Measurements from ENCODE around the gene PTTG1IP. TPM values are rescaled to one million over a fixed set of nuclear protein-coding genes. Genes with fewer than 3 reads are reported as not detected.

PTTG1IP gene
- total RNA-seq, 1 donor from 2014 or later = 464 TPM

DNA sequence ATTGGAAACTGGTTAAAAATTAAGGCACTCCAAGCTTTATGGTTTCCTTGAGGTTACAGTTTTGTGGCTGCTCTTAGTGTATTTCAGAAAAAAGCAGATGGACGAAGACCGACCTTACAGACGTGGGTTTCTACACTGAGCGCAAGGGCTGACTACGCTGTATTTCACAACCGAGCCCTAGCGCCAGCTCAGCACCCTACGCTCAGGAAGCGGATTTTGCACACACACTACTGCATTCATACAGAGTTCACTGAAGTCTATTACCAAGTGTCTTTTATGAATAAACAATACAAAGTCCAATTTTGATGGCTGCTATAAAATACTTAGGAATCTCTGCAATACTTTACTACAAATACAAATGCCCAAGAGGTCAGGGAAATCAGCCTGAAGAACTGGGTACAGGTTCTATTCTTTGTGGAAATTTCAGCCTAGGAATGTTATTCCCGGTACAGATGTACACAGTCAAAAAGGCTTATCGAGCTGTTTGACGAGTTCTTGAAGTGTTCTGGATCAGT, 23.8 kb downstream of the PTTG1IP start:
- DNase-seq (ENCODE audit: extremely low read depth, low read depth, low spot score) = no peak

DNA sequence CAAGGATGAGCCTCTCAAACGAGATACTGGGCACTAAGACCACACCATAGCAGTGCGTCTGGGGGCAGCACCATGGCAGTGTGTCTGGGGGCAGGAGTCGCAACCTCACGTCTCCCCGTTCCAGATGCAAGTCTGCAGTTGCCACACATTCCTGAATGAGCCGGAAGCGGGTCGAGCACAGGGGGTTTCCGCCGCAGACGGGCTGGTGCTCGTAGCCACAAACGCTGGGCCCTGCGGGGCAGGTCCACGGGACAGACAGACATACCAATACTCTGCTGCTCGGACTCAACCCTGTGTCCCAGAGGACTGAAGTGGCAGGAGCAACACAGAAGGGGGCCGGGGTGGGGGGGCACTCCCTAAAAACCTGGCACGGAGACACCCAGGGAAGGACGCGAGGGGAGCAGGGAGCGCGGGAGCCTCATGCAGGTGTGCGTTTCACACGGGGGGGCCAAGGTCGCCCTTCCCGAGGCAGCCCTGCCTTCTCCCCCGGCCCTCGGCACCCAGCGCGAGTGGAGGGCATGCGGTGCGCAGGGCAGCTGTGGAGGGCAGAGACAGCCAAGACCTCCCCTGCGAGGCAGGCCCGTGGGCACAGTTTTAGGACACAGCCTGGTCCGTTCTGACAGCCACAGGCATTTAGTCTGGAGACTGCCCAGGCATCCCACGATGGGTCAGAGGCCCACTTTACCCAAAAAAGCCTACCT, 24.5 kb downstream of the PTTG1IP start:
- no peak for DNase-seq (ENCODE audit: extremely low read depth, low read depth, low spot score)

DNA sequence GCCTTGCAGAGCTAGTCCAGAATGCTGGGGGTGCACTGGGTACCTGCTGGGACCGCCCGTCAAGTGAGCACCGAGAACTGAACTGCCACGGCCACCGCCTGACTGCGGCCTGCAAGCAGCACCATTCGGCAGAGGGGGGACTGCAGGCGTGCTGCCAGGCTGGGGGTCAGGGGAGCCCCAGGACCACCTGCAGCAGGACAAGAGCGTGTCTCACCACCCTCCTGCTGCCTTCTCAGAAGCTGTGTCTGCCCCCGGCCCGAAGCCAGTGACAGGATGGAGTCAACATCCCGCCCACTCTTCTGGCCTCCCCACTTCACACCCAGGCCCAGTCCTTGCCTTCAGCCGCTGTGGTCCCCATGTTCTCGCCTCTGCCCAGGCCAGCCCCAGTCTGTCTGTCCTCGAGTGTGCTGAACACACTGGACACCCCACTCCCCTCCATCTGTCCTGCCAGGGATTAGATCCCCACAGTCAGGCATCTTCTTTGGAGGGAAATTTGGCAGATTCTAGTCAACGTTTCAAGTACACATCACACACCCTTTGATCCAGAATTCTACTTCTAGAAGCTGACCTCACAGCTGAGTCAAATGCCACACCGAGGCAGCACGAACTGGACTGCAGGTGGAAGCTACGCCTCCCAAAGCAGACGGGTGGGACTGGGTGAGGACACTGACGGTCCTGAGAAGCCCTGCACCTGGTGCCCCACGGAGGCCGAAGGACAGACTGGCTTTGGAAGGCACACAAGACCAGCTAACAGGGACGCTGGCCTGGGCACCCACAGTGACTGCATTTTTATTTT, 26.0 kb downstream of the PTTG1IP start:
- no peak for DNase-seq (ENCODE audit: extremely low read depth, low read depth, low spot score)

DNA sequence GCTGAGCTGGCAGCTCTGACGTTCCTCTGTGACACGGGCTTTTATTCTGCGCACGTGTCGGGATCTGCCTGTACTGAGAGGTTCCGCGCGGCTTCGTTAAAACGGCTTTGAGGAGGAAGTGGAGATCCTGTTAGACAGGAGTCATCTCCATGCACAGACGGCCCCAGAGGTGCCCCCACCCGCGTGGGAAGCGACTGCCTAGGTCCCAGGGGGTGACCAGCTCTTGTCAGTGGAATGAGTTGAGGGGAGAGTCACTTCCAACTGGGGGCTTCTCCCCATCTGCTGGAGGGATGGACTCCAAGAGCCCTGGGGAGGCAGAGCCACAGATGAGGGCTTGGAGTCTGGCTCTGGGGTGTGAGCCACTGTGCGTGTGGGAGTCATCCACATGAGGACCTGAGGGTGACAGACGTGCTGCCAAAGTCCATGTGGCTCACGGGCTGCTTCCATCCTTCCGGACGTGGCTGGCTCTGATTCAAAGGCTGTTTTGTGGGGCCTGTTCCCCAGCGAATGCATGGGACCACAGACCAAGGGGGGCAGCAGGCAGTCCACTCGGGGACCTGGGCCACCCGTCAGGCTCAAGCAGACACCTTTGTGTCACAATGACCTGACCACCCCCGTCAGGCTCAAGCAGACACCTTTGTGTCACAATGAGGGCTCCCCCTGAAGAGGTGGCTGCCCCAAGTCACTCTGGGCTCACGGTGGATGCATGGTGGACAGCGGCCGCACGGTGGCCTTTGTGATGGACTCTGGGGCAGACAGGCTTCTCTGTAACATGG, 26.8 kb downstream of the PTTG1IP start:
- no peak for DNase-seq (ENCODE audit: extremely low read depth, low read depth, low spot score)

DNA sequence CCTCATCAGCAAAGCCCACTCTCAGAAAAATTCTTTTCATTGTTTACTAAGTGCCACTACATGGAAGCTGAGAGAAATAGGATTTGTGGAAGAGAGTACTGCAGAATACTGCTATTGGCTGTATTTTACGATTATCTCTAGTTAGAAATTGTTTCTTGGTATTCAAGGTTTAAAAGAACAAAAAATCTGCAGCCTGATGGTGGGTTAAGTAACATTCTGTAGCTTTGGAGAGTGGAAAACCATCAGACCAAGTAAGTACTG, 27.3 kb downstream of the PTTG1IP start:
- DNase-seq (ENCODE audit: extremely low read depth, low read depth, low spot score) = no peak

DNA sequence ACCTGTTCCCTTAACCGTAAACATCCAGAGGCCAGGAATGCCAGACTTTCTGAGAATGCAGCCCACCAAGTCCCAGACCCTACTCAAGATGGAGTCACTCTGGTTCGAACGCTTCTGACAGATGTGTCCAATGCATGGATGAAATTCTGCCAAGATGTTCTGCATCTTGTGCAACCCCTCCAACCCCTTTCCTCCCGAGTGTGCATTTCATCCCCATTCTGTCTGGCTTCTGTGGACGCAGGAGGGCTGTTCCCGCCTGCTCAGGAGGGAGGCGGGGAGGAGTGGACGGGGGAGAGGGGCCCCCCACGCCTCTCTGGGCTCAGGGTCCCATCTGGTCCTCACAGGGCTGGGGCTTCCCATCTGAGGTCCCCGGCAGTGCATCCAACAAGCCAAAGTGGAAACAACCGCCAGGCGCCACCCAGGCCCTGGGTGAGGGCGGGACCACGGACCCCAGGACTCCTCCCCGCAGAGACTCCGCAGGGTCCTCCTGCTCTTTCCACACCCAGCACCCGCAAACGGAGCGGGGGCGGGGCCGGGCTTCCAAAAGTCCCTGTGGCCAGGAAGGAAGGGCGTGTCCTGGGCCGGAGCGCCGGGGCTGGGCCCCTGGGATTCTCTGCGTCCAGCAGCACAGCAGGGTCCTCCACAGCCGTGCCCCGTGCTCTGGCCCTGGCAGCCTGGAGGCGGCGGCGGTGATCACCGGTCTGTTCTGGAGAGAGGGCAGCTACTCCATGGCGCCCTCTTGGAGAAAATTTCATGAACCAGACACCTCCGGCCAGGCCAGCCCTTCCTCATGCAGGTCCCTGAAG, 27.9 kb downstream of the PTTG1IP start:
- DNase-seq (ENCODE audit: extremely low read depth, low read depth, low spot score) = no peak

DNA sequence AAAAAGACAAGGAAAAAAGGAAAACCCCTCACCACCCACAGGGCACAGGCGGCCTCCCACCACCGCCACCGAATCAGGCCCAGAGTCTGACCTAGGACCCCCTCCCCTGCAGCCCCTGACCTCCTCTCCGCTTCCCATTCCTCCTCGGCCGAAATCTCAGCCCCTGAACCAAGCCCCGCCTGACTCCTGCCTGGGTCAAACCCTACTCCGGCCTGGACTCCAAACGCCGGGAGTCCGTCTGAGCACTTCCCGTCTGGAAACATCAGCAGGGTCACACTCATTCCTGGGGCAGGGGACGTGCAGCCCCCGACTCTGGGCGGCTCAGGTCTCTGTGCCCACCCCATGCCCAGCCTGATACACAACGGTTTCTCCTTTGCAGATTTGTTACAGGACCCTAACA, 29.2 kb downstream of the PTTG1IP start:
- no peak for DNase-seq (ENCODE audit: extremely low read depth, low read depth, low spot score)

DNA sequence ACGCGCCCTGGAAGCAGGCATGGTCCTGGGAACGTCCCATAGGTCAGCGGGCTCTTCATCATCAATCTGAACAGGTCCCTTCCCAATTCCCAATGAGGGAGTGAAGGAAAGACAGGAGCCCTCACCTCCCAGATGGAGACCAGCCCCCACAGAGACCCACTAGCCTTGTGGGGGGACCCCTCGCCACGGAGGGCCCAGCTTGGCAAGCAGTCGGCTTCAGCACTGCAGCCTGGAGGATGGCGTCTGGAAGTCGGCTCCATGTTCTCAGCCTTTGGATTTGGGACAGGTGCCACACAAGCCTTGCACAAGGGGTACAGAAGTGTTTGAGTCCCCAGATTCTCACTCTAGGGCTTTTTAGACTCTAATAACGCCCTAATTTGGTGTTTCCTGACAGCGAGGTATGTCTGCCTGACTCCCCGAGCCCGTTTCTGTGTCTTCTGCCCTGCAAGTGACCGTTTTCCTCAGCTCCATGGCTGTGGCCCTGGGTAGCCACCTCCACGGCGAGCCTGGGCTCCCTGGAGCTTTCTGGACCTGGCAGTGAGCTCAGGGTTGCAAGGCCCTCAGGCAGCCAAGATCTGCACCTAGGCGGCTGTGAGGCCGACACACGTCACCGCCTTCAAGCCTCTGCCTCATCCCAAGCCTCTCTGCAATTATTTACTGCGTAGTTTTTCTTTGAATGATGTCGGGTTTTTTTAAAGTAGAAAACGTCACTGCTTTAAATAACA, 30.6 kb downstream of the PTTG1IP start:
- DNase-seq (ENCODE audit: extremely low read depth, low read depth, low spot score) = no peak

DNA sequence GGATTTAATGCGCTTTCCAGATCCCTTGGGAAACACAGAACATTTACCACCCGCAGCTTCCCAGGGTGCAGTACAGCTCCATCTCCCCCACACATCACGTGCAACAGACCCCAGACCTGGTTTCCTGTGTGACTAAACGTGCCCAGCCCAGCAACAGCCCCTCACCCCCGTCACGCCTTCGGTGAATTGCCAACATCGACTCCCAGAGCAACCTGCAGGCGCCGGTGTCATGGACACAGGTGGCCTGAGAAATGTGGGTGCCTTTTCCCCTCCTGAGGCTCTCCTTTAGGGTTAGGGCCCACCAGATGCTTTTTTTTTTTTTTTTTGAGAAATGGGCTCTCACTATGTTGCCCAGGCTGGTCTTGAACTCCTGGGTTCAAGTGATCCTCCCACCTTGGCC, 31.4 kb downstream of the PTTG1IP start:
- DNase-seq (ENCODE audit: extremely low read depth, low read depth, low spot score) = no peak

DNA sequence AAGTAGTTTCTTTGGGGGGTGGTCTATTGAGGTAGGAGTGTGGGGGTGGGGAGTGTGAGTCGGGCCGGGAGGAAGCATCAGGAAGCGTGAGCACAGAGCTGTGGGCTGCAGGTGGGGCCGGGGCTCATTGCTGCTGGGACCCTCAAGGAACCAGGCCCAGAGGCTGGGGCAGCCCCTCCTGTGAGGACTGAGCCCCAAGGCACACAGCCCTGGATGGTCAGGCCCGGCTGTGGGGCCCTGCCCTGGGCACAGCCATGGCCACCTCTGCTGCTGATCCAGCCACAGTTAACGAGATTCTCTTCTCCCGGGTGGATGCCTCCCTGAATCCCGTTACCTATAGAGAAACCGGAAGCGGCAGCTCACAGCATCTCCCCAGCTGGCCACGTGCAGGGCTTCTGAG, 32.7 kb downstream of the PTTG1IP start:
- DNase-seq (ENCODE audit: extremely low read depth, low read depth, low spot score) = no peak

DNA sequence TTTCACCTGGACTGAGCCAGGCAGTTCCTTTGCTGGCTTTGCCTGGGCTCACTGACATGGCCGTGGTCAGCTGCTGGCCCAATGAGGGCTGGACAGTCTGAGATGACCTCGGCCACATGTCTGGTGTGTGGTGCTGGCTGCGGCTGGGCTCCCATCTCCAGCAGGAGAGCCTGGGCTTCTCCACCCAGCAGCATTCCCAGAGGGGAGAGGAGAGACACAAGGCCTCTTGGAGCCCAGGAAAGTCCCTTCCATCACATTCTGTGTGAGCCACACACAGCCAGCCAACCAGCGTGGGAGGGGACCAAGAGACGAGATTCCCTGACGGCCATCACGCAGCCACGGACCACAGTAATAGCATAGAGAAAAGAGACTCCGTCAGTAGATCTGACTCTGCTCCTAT, 34.5 kb downstream of the PTTG1IP start:
- DNase-seq (ENCODE audit: extremely low read depth, low read depth, low spot score) = no peak

DNA sequence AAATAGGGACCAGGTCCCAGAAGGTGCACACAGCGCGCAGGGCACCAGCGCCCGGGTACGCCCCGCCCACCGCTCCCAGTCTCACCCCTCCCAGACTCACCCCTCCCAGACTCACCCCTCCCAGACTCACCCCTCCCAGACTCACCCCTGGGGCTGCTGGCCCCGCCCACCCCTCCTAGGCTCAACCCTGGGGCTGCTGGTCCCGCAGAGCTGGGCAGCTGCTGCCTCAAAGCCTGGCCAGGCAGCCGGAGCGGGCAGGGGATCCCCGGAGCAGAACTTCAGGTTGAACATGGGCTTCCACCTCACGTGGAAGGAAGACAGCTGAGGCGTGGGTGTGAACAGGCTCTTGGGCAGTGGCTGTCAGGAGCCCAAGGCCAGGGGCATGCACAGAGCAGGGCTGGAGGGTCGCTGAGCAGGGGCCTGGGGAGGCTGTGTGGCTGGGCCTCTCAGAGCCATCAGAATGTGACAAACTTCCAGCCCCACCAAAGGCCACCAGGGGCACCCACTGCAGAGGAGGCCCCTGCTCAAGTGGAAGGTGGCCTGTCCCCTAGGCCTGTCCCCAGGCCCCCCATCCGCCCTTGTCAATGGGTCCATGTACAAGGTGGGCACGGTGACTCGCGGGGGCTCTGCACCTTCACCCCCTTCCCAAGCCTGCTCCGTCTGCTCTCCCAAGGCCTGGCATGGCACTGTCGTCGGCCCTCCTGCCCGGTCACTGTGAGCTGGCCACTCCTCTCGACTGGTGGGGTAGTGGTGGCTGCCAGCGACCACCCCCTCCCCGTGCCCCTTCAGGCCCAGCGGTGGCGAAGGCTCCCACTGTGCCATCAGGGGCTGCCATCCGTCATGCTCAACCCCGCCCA, 35.2 kb downstream of the PTTG1IP start:
- DNase-seq (ENCODE audit: extremely low read depth, low read depth, low spot score) = no peak

DNA sequence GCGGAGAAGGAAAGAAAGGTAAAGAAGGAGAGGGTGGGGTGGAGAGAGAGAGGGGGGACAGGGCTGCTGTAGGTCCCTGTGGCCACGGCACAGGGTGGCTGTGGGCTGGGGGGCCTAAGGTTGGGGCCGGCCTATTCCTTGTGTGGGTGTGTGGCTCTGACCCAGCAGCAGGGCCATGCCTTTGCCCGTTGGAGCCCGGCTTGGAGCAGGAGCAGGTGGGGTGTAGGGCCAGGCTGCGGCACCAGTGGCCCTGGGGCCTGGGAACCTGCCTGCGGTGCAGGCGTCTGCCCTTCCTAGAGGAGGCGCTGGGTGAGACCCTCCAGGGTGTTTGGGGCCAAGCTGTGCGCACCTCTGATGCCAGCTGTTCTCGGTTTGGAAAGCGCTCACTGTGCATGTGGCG, 36.0 kb downstream of the PTTG1IP start:
- no peak for DNase-seq (ENCODE audit: extremely low read depth, low read depth, low spot score)

DNA sequence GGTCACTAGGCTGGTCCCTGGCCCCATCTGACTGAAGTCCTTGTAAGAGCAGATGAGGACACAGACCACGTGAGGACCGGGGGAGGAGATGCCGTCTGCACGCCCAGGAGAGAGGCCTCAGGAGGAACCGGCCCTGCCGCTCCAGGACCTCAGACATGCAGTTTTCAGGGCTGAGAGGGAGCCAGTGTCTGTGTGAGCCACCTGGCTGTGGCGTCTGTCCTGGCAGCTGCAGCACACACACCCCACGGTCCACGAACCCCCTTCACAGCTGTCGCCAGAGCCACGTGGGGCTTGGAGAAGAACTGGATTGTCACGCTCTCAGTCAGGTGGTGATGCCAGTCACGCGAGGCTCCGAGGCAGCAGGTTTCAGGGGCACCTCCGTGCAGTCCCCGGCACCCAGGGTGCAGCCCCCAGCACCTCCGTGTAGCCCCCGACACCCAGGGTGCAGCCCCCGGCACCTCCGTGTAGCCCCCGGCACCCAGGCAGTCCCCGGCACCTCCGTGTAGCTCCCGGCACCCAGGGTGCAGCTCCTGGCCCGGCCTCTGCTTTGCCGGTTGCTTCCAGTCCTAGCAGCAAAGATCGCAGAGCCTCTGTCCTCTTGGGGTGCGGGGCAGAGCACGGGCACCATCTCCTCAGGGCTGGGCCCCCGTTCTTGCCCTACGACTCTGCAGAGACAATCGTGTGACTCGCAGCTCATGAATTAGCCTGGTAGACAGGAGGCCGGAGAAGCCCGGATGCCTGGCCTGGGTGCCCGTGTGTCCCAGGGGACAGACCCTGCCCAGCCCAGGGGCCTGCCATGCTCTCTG, 36.6 kb downstream of the PTTG1IP start:
- no peak for DNase-seq (ENCODE audit: extremely low read depth, low read depth, low spot score)

DNA sequence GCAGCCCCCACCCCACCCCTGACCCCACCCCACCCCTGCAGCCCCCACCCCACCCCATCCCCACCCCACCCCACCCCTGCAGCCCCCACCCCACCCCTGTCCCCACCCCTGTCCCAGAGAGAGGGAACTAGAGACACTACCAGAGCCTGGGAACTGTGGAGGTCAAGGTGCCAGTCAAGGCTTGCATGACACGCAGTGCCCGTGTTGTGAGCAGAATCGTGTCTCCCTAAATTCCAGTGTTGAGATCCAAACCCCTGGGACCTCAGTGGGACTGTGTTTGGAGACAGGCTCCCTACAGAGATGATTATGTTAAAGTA, 37.2 kb downstream of the PTTG1IP start:
- DNase-seq (ENCODE audit: extremely low read depth, low read depth, low spot score) = no peak

DNA sequence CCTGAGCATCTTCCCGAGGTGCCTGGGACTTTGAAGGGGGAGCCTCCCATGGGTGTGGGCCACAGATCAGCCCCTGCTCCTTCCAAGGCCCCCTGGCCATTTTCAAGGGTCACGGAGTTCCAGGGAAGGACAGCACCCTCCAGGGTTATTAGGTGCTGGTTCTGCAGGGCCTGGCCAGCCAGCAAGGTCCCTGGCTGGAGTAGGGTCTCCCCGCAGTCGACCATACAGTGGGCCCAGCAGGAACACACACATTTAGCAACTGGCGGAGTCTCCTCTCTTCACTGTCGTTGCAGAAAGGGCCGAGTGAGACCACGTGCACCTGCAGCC, 37.9 kb downstream of the PTTG1IP start:
- no peak for DNase-seq (ENCODE audit: extremely low read depth, low read depth, low spot score)

DNA sequence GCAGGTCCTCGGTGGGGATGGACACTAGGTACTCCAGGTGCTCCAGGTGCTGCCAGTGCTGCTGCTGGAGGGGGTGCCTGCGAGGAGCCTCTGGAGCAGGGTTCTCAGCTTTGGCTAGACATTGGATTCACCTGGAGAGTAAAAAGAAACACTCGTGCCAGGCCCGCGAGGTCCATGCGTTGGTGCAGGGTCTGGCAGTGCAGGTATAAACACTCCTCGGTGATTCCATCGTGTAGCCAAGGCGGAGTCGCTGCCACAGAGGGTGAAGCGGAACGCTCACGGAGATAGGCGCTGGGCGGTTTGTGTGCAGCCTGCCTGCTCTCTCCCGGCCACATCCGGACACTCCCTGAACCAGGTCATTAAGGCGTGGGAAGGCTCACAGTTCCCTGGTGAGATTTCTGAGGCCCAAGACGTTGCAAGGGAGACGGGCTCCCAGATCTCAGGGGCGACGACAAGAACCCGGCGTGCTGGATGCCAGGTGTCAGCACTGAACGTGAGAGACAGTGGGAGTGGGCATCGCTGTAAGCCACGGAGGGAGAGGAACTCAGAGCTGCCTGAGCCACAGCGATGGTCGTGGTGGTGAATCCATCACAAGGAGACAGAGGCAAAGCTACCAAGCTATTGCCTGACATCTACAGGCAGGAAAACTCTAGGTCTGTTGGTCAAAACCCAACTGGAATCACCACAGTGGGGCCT, 38.4 kb downstream of the PTTG1IP start:
- DNase-seq (ENCODE audit: extremely low read depth, low read depth, low spot score) = no peak

DNA sequence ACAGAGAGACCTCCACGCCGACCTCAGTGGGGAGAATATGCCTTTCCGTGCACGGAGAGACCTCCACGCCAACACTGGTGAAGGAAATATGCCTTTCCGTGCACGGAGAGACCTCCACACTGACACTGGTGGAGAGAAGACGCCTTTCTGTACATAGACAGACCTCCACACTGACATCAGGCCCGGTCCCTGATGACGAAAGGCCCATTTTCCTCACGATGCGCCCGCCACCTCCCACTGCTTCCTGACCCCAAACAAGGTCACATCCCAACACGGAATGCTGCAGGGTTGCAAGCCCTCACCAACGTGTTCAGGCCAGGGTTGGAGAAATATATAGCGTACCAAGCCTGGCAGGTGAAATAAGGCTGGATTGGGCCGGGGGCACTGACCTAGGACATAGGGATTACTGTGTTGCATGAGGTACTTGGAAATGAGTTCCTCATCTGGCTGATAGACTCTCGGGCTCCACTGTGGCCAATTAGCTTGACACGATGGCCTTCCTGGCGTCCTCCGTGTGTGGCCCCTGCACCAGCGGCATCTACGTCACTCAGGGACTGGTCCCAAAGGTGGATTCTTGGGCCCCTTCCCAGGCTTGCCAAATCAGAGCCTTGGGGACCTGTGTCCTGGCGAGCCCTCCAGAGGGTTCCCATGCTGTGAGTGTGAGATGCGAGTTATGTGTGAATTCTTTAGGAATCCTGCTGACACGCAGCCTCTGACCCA, 39.1 kb downstream of the PTTG1IP start:
- no peak for DNase-seq (ENCODE audit: extremely low read depth, low read depth, low spot score)
